ENCODE results near the gene BUD31. TPM values are rescaled to one million over a fixed set of nuclear protein-coding genes. Genes with fewer than 3 reads are reported as not detected.

BUD31 gene
- total RNA-seq, 1 donor from 2014 or later = 121 TPM

DNA sequence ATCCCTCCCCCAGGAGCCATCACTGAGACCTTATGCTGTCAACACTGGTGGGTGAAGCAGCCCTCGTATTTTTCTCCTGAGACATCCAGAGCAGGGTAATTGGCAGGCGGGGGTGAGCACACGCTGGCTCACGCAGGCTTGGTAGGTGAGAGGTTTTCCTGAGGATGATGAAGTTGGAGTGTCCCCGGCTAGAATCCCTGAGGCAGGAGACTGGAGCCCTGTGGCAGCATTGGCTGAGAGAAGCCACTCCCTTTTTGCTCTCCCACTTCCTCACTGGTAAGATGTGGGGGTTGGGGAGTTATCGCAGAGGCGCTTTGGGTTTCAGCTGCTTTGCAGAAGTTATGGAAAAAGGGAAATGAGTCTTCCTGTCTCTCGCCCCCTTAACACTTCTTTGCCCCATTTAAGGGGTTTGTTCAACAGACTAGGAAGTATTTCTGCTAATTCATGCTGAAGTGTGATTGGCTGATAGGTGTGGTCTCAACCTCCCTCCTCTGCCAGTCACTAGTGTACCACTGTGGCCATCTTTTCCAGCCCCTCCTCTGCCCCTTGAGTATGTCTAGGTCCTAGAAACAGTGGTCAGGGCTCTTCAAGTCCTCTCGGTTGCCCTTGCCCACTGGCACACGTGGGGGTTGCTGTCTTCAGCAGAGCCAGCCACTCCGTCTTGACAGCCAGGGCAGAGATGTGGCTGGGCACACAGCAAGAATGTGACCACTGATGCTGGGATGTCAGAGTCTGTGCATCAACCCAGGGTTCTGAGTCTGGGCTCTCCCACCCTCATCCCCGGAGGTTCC is 28.5 kb upstream of the BUD31 start:
- peaks cover 28% of the 10 kb centered on the region for H3K36me3 ChIP-seq (ENCODE audit: control insufficient read depth, insufficient read depth, low read length)
- DNase-seq (ENCODE audit: low read depth) (no peak), FAIRE-seq (no peak)
- H3K4me3 ChIP-seq (ENCODE audit: low read depth, low read length) = no peak overlapping the region
- TF ChIP-seq, protein P1, sequence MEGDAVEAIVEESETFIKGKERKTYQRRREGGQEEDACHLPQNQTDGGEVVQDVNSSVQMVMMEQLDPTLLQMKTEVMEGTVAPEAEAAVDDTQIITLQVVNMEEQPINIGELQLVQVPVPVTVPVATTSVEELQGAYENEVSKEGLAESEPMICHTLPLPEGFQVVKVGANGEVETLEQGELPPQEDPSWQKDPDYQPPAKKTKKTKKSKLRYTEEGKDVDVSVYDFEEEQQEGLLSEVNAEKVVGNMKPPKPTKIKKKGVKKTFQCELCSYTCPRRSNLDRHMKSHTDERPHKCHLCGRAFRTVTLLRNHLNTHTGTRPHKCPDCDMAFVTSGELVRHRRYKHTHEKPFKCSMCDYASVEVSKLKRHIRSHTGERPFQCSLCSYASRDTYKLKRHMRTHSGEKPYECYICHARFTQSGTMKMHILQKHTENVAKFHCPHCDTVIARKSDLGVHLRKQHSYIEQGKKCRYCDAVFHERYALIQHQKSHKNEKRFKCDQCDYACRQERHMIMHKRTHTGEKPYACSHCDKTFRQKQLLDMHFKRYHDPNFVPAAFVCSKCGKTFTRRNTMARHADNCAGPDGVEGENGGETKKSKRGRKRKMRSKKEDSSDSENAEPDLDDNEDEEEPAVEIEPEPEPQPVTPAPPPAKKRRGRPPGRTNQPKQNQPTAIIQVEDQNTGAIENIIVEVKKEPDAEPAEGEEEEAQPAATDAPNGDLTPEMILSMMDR (IDR thresholded peaks at IDR 0.05; ENCODE audit: insufficient read depth, low read length, severe bottlenecking) = no peak
- H3K27me3 ChIP-seq (ENCODE audit: control insufficient read depth, insufficient read depth, low read length) = no peaks in the 10 kb centered on the region

DNA sequence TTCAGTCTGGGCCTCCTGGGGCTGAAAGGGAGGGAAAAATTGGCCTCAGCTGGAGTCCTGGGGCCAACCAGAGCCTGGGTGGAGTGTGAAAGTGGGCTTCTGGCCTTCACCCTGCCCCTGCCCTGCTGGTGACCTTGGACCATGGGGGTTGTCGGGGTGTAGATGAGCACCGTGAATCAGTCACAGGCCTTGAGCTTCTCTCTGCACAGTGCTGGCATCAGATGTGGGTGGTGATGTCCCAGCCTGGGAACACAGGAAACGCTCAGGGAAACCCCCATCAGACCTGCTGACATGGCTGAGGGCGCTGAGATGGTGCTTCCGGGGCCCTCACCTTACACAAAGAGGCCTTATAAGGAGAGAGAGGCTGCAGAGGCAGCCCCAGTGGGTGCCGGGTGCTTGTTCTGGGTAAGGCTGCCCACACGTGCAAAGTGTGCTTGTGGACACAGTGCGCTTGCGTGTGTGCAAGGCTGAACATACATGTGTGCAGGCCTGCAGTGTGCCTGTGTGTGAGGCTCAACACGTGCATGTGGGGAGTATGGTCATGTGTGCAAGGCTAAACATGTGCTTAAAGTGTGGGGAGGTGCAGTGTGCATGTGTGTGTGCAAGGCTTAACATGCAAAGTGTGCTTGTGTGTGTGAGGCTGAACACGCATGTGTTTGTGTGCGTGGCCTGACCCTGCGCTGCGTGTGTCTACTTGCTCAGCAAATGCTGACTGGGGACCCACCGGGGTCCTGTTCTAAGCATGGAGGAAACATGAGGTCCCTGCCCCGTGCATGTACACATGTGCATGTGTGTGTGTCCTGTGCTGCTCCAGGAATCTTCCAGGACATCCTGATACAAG is 27.7 kb upstream of the BUD31 start:
- H3K36me3 ChIP-seq (ENCODE audit: control insufficient read depth, insufficient read depth, low read length) = peaks cover 32% of the 10 kb centered on the region
- TF ChIP-seq, protein P1 (IDR thresholded peaks at IDR 0.05; ENCODE audit: insufficient read depth, low read length, severe bottlenecking) = no peak
- H3K4me3 ChIP-seq (ENCODE audit: low read depth, low read length) = no peak overlapping the region
- H3K27me3 ChIP-seq (ENCODE audit: control insufficient read depth, insufficient read depth, low read length) = no peaks in the 10 kb centered on the region
- DNase-seq (ENCODE audit: low read depth) = no peak
- no peak for FAIRE-seq

DNA sequence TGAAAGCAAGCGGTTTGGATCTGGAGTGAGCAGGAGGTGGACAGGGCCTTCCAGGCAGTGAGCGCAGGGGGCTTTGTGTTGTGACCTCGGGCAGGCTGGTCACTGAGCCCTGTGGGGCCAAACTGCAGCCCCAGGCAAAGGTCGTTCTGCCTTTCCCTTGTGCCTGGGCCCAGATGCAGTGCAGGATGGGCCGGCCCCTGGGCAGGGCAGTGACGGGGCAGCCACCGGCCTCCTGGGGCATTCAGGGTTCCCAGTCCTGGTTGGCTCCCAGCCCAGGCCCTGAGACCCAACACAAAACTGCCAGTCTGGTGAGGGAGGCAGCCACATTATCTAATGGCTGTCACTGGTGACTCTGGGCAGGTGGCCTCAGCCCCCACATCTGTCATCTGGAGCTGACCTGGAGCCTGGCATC is 27.1 kb upstream of the BUD31 start:
- TF ChIP-seq, protein P1 (IDR thresholded peaks at IDR 0.05; ENCODE audit: insufficient read depth, low read length, severe bottlenecking) = no peak
- no peak for FAIRE-seq
- no peak overlapping the region for H3K4me3 ChIP-seq (ENCODE audit: low read depth, low read length)

DNA sequence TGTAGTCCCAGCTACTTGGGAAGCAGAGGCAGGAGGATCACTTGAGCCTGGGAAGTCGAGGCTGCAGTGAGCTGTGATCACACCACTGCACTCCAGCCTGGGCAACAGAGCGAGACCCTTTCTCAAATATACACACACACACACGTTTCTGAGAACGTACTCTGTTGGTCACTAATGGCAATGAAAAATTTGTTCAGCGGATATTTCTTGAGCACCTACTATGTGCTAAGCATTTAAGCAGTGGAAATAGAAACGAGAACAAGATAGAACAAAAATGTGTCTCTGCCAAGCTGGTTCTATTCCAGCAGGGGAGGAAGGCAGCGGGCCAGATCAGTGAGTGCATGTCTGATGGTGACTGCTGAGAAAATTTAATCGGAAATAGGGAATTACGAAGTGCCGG is 25.6 kb upstream of the BUD31 start:
- no peak for FAIRE-seq
- no peak for DNase-seq (ENCODE audit: low read depth)
- TF ChIP-seq, protein P1 (IDR thresholded peaks at IDR 0.05; ENCODE audit: insufficient read depth, low read length, severe bottlenecking) = no peak

More for the DNA sequence above, 27.1 kb upstream of the BUD31 start:
- no peak for DNase-seq (ENCODE audit: low read depth)
- no peaks in the 10 kb centered on the region for H3K27me3 ChIP-seq (ENCODE audit: control insufficient read depth, insufficient read depth, low read length)
- peaks cover 37% of the 10 kb centered on the region for H3K36me3 ChIP-seq (ENCODE audit: control insufficient read depth, insufficient read depth, low read length)

DNA sequence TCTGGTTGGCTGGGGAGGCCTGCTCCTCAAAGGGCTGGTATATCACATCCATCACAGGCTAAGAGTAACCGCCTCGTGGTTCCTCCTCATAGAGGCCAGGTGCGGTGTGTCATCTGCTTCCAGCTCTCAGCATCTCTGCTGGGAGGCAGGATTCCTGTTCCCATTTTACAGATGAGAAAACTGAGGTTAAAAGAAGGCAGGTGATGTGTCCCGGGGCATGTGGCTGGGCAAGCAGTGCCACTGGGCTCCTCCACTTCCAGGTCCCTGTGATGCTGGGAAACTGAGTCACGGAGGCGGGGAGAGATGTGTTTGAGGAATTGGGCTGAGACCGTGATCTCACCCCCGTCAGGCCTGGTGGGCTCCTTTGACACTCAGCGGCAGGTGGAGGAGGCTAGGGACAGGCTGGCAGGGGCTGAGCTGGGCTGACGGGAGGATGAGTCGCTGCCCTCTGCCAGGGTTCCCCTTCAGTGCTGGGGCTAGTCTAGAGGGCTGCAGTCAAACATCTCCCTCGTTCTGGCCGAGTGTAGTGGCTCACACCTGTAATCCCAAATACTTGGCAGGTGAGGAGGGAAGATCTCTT is 24.9 kb upstream of the BUD31 start:
- TF ChIP-seq, protein P1 (IDR thresholded peaks at IDR 0.05; ENCODE audit: insufficient read depth, low read length, severe bottlenecking) = no peak
- no peak for DNase-seq (ENCODE audit: low read depth)
- Histone ChIP-seq H3K4me3 (ENCODE audit: low read depth, low read length) (no peak overlapping the region), H3K27me3 (ENCODE audit: control insufficient read depth, insufficient read depth, low read length) (no peaks in the 10 kb centered on the region), H3K36me3 (ENCODE audit: control insufficient read depth, insufficient read depth, low read length) (peaks cover 43% of the 10 kb centered on the region)
- no peak for FAIRE-seq

More for the DNA sequence above, 25.6 kb upstream of the BUD31 start:
- no peak overlapping the region for H3K4me3 ChIP-seq (ENCODE audit: low read depth, low read length)
- peaks cover 42% of the 10 kb centered on the region for H3K36me3 ChIP-seq (ENCODE audit: control insufficient read depth, insufficient read depth, low read length)
- no peaks in the 10 kb centered on the region for H3K27me3 ChIP-seq (ENCODE audit: control insufficient read depth, insufficient read depth, low read length)
